ENCODE results near the gene ASIC2. TPM values are rescaled to one million over a fixed set of nuclear protein-coding genes. Genes with fewer than 3 reads are reported as not detected.

The ASIC2 gene
- total RNA-seq, 5 donors from 2014 or later (not counting 1 experiment from before 2014, with no cell fraction given), result not detected

DNA sequence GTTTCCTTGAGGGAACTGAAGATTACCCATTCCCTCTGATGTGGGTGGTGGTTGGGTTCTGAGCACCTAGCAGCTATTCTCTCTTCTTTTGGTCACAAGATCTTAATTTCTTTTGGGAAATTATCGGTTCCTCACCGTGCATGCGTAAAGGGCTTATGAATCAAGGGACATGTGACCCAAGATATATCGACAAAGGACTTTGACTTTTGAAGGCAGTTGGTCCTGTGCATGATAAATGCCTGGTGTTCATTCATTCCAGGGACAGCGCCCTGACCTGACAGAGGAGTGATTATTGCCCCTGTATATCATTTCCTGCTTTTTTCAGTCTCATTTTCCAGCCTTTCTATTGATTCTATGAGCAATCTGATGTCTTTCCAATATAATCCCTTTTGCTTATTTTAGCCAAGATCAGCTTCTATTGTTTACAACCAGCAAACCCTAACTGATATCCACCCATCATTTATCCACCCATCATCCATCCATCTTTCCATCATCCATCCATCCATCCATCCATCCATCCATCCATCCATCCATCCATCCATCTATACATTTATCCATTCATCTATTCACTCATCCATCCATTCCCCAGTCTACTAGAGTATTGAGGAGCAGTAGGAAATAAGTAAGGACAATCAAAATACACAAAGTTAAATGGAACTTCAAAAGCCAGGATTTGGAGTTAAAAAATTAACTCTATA, 25.1 kb downstream of the ASIC2 start:
- POLR2A ChIA-PET, result no interaction called here
- Histone ChIP-seq H3K9me3 (no peaks in the 10 kb centered on the region), H3K36me3 (ENCODE audit: control insufficient read depth in 2 of 2, extremely low read depth in 1 of 2, insufficient read depth in 1 of 2, low read length in 1 of 2) (no peaks in the 10 kb centered on the region), H3K27me3 (replicated peaks in 1 of 2; ENCODE audit: control insufficient read depth in 2 of 2, extremely low read depth in 1 of 2, insufficient read depth in 2 of 2, low read length in 1 of 2) (peaks cover 0 to 9% of the 10 kb centered on the region in 2 experiments), H3K4me3 (ENCODE audit: control insufficient read depth in 1 of 2, extremely low read depth in 1 of 2, low read length in 1 of 2) (no peak overlapping the region), H3K27ac (ENCODE audit: low read length) (no peak overlapping the region), H3K4me1 (ENCODE audit: control insufficient read depth in 1 of 2, extremely low read depth in 1 of 2, insufficient read depth in 2 of 2, low read length in 2 of 2) (no peaks in the 10 kb centered on the region)
- no peaks in the 10 kb centered on the region for H3K4me1 Mint-ChIP-seq
- no peaks in the 10 kb centered on the region for H3K36me3 Mint-ChIP-seq
- DNase-seq (no peak), ATAC-seq (replicated peaks in 1 of 4) (no peak)
- H3K27ac Mint-ChIP-seq, result no peak overlapping the region
- peaks cover 0 to 4% (median 0%) of the 10 kb centered on the region in 3 donors for H3K9me3 Mint-ChIP-seq
- 96% methylated on average over 4 of the region's 5 CpGs for WGBS (ENCODE audit: insufficient coverage)
- H3K4me3 Mint-ChIP-seq, result no peak overlapping the region
- peaks cover 6 to 9% of the 10 kb centered on the region in 2 donors for H3K27me3 Mint-ChIP-seq
- CTCF ChIA-PET, result no interaction called here

DNA sequence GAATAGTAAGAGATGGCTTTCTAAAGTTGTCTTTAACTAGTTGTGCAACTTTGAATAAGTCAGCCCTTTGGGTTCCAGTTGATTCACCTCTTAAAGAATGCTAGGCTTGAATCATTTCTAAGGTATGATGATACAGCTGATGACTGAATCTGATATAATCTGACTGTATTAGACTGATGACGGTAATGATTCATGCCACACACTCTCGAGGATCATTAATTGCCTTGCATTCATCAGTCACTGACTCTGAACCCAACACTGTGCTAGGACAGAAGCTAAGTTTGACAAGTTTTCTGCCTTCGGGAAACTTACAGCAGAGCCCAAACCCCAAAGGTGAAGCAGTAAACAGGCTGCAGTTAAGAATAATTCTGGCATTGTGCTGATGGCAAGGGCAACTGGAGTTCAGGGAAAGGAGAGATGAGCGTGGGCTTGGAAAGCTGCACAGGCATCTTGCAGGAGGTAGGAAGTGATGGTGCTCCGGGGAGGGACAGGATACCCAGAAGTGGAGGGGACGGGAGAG, 25.8 kb downstream of the ASIC2 start:
- no peak for ATAC-seq (replicated peaks in 1 of 4)
- 51% methylated on average over 5 of the region's 6 CpGs for WGBS (ENCODE audit: insufficient coverage)
- Histone ChIP-seq H3K36me3 (ENCODE audit: control insufficient read depth in 2 of 2, extremely low read depth in 1 of 2, insufficient read depth in 1 of 2, low read length in 1 of 2) (no peaks in the 10 kb centered on the region), H3K27ac (ENCODE audit: low read length) (no peak overlapping the region), H3K4me3 (ENCODE audit: control insufficient read depth in 1 of 2, extremely low read depth in 1 of 2, low read length in 1 of 2) (no peak overlapping the region), H3K9me3 (no peaks in the 10 kb centered on the region), H3K27me3 (replicated peaks in 1 of 2; ENCODE audit: control insufficient read depth in 2 of 2, extremely low read depth in 1 of 2, insufficient read depth in 2 of 2, low read length in 1 of 2) (peaks cover 0 to 9% of the 10 kb centered on the region in 2 experiments), H3K4me1 (ENCODE audit: control insufficient read depth in 1 of 2, extremely low read depth in 1 of 2, insufficient read depth in 2 of 2, low read length in 2 of 2) (no peaks in the 10 kb centered on the region)
- H3K9me3 Mint-ChIP-seq, result peaks cover 0 to 4% (median 0%) of the 10 kb centered on the region in 3 donors
- H3K27me3 Mint-ChIP-seq, result peaks cover 6 to 15% of the 10 kb centered on the region in 2 donors
- CTCF ChIA-PET, result no interaction called here
- no peaks in the 10 kb centered on the region for H3K36me3 Mint-ChIP-seq
- POLR2A ChIA-PET, result no interaction called here
- no peak overlapping the region for H3K4me3 Mint-ChIP-seq
- no peaks in the 10 kb centered on the region for H3K4me1 Mint-ChIP-seq
- H3K27ac Mint-ChIP-seq, result no peak overlapping the region
- no peak for DNase-seq

DNA sequence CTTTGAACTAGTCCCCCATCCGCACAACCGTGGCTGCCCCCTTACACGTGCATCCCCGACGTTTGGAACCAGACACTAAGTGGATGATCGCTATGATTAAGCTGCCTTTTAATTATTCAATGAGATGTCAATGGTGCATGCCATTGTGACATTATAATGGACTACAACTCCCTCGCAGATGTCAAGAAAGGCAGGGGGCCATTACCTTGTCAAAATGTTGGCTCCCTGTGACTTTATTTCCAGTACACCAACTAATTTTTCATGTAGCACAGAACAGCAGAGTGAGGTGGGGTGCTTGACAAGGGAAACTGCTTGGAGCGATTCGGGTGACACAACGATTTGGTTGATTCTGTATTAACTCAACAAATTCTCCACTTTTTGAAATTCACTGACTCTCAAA, 26.5 kb downstream of the ASIC2 start:
- POLR2A ChIA-PET, result no interaction called here
- no peak for DNase-seq
- no CpG with 5 or more reads among the region's 10 CpGs for WGBS (ENCODE audit: insufficient coverage)

DNA sequence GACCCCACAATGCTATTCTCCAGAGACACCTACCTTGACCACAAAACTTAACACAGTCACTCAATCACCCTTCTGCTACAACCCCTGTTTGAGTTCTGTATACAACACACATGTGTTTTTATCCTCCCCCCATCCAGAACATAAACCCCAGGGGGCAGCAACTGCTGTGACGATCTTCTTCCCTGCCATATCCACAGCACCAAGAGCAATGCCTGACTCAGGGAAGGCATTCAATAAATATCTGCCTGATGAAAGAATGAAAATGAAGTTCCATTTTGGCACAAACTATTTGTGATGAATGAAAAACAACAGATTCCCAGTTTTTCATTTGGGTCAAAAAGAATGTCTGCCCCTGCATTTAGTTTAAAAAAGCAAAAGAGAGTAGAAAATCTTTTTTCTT, 27.0 kb downstream of the ASIC2 start:
- no peak overlapping the region for H3K27ac Mint-ChIP-seq
- no peak overlapping the region for H3K4me3 Mint-ChIP-seq
- no peaks in the 10 kb centered on the region for H3K36me3 Mint-ChIP-seq
- Histone ChIP-seq H3K9me3 (no peaks in the 10 kb centered on the region), H3K27me3 (replicated peaks in 1 of 2; ENCODE audit: control insufficient read depth in 2 of 2, extremely low read depth in 1 of 2, insufficient read depth in 2 of 2, low read length in 1 of 2) (peaks cover 0 to 15% of the 10 kb centered on the region in 2 experiments), H3K4me3 (ENCODE audit: control insufficient read depth in 1 of 2, extremely low read depth in 1 of 2, low read length in 1 of 2) (no peak overlapping the region), H3K27ac (ENCODE audit: low read length) (no peak overlapping the region), H3K4me1 (ENCODE audit: control insufficient read depth in 1 of 2, extremely low read depth in 1 of 2, insufficient read depth in 2 of 2, low read length in 2 of 2) (no peaks in the 10 kb centered on the region), H3K36me3 (ENCODE audit: control insufficient read depth in 2 of 2, extremely low read depth in 1 of 2, insufficient read depth in 1 of 2, low read length in 1 of 2) (no peaks in the 10 kb centered on the region)
- peaks cover 0 to 4% (median 0%) of the 10 kb centered on the region in 3 donors for H3K9me3 Mint-ChIP-seq
- no CpG with 5 or more reads among the region's 1 CpG for WGBS (ENCODE audit: insufficient coverage)
- POLR2A ChIA-PET, result no interaction called here
- H3K27me3 Mint-ChIP-seq, result peaks cover 9 to 15% of the 10 kb centered on the region in 2 donors
- DNase-seq (no peak), ATAC-seq (replicated peaks in 1 of 4) (no peak)
- CTCF ChIA-PET, result no interaction called here
- H3K4me1 Mint-ChIP-seq, result no peaks in the 10 kb centered on the region

More for the DNA sequence above, 26.5 kb downstream of the ASIC2 start:
- Mint-ChIP-seq H3K27ac (no peak overlapping the region), H3K27me3 (peaks cover 6 to 15% of the 10 kb centered on the region in 2 donors), H3K36me3 (no peaks in the 10 kb centered on the region), H3K9me3 (peaks cover 0 to 4% (median 0%) of the 10 kb centered on the region in 3 donors), H3K4me1 (no peaks in the 10 kb centered on the region), H3K4me3 (no peak overlapping the region)
- ATAC-seq (replicated peaks in 1 of 4), result no peak
- H3K36me3 ChIP-seq (ENCODE audit: control insufficient read depth in 2 of 2, extremely low read depth in 1 of 2, insufficient read depth in 1 of 2, low read length in 1 of 2), result no peaks in the 10 kb centered on the region
- no peak overlapping the region for H3K4me3 ChIP-seq (ENCODE audit: control insufficient read depth in 1 of 2, extremely low read depth in 1 of 2, low read length in 1 of 2)
- CTCF ChIA-PET, result no interaction called here
- no peaks in the 10 kb centered on the region for H3K4me1 ChIP-seq (ENCODE audit: control insufficient read depth in 1 of 2, extremely low read depth in 1 of 2, insufficient read depth in 2 of 2, low read length in 2 of 2)
- H3K27me3 ChIP-seq (replicated peaks in 1 of 2; ENCODE audit: control insufficient read depth in 2 of 2, extremely low read depth in 1 of 2, insufficient read depth in 2 of 2, low read length in 1 of 2), result peaks cover 0 to 15% of the 10 kb centered on the region in 2 experiments
- H3K9me3 ChIP-seq, result no peaks in the 10 kb centered on the region
- no peak overlapping the region for H3K27ac ChIP-seq (ENCODE audit: low read length)

DNA sequence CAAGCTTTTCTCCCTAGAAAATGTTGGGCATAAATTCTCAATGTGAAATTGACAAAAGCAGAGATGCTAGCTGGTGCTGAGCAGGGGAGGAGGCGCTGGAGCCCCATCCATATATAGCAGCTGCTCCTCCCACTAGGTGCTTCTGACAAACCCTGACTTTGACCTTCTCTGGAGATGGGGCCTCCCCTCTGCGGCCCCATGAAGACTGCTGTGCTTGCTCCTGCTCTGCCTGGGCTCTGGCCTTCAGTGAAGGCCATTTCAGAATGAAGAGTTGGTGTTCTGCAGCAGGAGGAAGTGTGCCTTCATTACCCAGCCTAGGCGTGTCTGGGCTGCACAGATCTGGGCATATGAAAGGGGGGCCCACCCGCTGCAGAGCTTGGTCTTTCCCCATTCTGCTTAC, 29.7 kb downstream of the ASIC2 start:
- Mint-ChIP-seq H3K4me3 (no peak overlapping the region), H3K27ac (no peak overlapping the region), H3K9me3 (peaks cover 0 to 4% (median 0%) of the 10 kb centered on the region in 3 donors), H3K4me1 (no peaks in the 10 kb centered on the region), H3K27me3 (peaks cover 17% of the 10 kb centered on the region in 2 donors), H3K36me3 (no peaks in the 10 kb centered on the region)
- Histone ChIP-seq H3K4me1 (ENCODE audit: control insufficient read depth in 1 of 2, extremely low read depth in 1 of 2, insufficient read depth in 2 of 2, low read length in 2 of 2) (no peaks in the 10 kb centered on the region), H3K27me3 (replicated peaks in 1 of 2; ENCODE audit: control insufficient read depth in 2 of 2, extremely low read depth in 1 of 2, insufficient read depth in 2 of 2, low read length in 1 of 2) (peaks cover 0 to 16% of the 10 kb centered on the region in 2 experiments), H3K4me3 (ENCODE audit: control insufficient read depth in 1 of 2, extremely low read depth in 1 of 2, low read length in 1 of 2) (no peak overlapping the region), H3K27ac (ENCODE audit: low read length) (no peak overlapping the region), H3K36me3 (ENCODE audit: control insufficient read depth in 2 of 2, extremely low read depth in 1 of 2, insufficient read depth in 1 of 2, low read length in 1 of 2) (no peaks in the 10 kb centered on the region), H3K9me3 (no peaks in the 10 kb centered on the region)
- no peak for DNase-seq
- ChIA-PET POLR2A (no interaction called here), CTCF (no interaction called here)
- ATAC-seq (replicated peaks in 1 of 4), result no peak
- WGBS (ENCODE audit: insufficient coverage), result 50% methylated on average over 2 of the region's 4 CpGs

DNA sequence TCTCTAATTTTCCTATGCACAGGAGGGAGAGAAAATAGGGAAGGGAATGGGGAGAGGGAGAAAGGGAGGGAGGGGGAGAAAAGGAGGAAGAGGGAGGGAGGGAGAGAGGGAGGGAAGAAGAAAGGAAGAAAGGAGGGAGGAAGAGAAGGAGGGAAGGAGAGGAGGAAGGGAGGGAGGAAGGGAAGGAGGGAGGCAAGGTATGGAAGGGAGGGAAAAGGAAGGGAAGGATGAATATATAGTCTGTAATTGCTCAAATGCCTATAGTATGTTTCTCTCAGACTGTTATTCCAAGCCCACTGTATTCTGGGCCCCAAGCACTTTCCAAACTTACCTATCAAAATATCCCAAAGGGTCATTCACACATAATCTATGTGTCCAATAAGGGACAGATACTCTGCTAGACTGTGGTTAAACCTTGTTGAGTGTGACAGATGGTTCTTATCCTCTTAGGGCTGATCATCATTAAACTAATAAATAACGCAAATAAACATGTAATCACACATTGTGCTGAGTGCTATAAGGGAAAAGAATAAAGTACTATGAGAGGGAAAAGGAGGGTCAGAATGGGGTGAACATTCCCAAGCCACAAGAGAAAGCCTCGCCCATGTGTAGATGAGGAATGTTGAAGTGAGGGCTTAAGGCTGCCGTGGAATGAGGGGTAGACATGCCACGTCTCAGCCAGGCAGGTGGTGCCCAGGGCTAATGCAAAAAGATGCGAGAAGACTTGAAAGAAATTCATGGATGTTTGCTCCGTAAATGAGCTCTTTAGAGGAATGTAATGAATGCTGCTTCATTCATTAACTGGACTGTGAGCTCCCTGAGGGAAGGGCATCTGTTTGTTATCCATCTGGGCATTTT, 30.6 kb downstream of the ASIC2 start:
- Histone ChIP-seq H3K27ac (ENCODE audit: low read length) (no peak overlapping the region), H3K4me1 (ENCODE audit: control insufficient read depth in 1 of 2, extremely low read depth in 1 of 2, insufficient read depth in 2 of 2, low read length in 2 of 2) (no peaks in the 10 kb centered on the region), H3K9me3 (no peaks in the 10 kb centered on the region), H3K36me3 (ENCODE audit: control insufficient read depth in 2 of 2, extremely low read depth in 1 of 2, insufficient read depth in 1 of 2, low read length in 1 of 2) (no peaks in the 10 kb centered on the region), H3K4me3 (ENCODE audit: control insufficient read depth in 1 of 2, extremely low read depth in 1 of 2, low read length in 1 of 2) (no peak overlapping the region), H3K27me3 (replicated peaks in 1 of 2; ENCODE audit: control insufficient read depth in 2 of 2, extremely low read depth in 1 of 2, insufficient read depth in 2 of 2, low read length in 1 of 2) (peaks cover 0 to 16% of the 10 kb centered on the region in 2 experiments)
- H3K27ac Mint-ChIP-seq, result no peak overlapping the region
- ChIA-PET CTCF (no interaction called here), POLR2A (no interaction called here)
- ATAC-seq (replicated peaks in 1 of 4), result no peak
- H3K27me3 Mint-ChIP-seq, result peaks cover 22 to 23% of the 10 kb centered on the region in 2 donors
- peaks cover 0 to 3% (median 0%) of the 10 kb centered on the region in 3 donors for H3K9me3 Mint-ChIP-seq
- WGBS (ENCODE audit: insufficient coverage), result 91% methylated on average over 2 of the region's 6 CpGs
- no peaks in the 10 kb centered on the region for H3K36me3 Mint-ChIP-seq
- no peak for DNase-seq
- no peaks in the 10 kb centered on the region for H3K4me1 Mint-ChIP-seq
- H3K4me3 Mint-ChIP-seq, result no peak overlapping the region

Measured in T-cell (primary cell).